ENCODE measurements around the gene AMER3. TPM values are rescaled to one million over a fixed set of nuclear protein-coding genes. Genes with fewer than 3 reads are reported as not detected.

The AMER3 gene
- total and polyA plus RNA-seq, 2 of the 4 experiments (the other 2 are of a cell fraction) = not detected

DNA sequence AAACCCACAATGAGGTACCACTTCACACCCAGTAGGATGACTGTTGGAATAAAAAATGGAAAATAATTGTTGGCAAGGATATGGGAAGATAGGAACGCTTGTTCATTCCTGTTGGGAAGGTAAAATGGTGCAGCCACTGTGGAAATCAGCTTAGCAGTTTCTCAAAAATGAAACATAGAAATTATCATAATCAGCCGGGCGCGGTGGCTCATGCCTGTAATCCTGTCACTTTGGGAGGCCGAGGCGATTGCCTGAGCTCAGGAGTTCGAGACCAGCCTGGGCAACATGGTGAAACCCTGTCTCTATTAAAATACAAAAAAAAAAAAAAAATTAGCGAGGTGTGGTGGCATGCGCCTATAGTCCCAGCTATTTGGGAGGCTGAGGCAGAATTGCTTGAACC, 23.4 kb downstream of the AMER3 start:
- in situ Hi-C loops (cut with MboI; ENCODE audit: low sequenced_read_pairs) = no loop called here
- H2AFZ ChIP-seq (replicated peaks; ENCODE audit: low read length, poor library complexity) = no peak overlapping the region
- H2AK5ac ChIP-seq (ENCODE audit: low read depth, low read length) = no peak overlapping the region
- H3K27me3 ChIP-seq (ENCODE audit: control insufficient read depth, insufficient read depth, low read length) = no peaks in the 10 kb centered on the region
- H2AK9ac ChIP-seq (replicated peaks; ENCODE audit: low read depth, low read length, poor library complexity) = no peak overlapping the region
- no peak overlapping the region for H2BK15ac ChIP-seq (ENCODE audit: low read depth, low read length)
- H2BK20ac ChIP-seq (ENCODE audit: low read depth, low read length) = no peak overlapping the region
- ATAC-seq (ENCODE audit: low read depth) (no peak), DNase-seq (no peak)
- no CpG with 5 or more reads among the region's 9 CpGs for WGBS, 2 experiments (ENCODE audit: extremely low coverage in 2 of 2, insufficient read length in 1 of 2)
- no peaks in the 10 kb centered on the region for H3K9me3 ChIP-seq (ENCODE audit: control insufficient read depth, insufficient read depth, low read length)
- intact Hi-C loops (cut with micrococcal nuclease) = no loop called here
- H4K20me1 ChIP-seq (ENCODE audit: insufficient read depth, low read length) = no peaks in the 10 kb centered on the region
- no peak overlapping the region for H4K91ac ChIP-seq (ENCODE audit: insufficient read depth, low read depth, low read length)
- no TSS peak for BruUV-seq (replicated peaks)
- H3K23ac ChIP-seq (ENCODE audit: low read depth, low read length) = no peak overlapping the region
- H2BK5ac ChIP-seq (ENCODE audit: low read depth, low read length, poor library complexity, severe bottlenecking) = no peak overlapping the region
- no peak overlapping the region for H3K27ac ChIP-seq (ENCODE audit: insufficient read depth, low read length)
- H3K4ac ChIP-seq (ENCODE audit: low read depth, low read length) = no peak overlapping the region
- H3K14ac ChIP-seq (replicated peaks; ENCODE audit: low read depth, low read length) = no peak overlapping the region
- H3K9ac ChIP-seq (ENCODE audit: low read depth, low read length) = no peak overlapping the region
- H3K4me1 ChIP-seq (ENCODE audit: control insufficient read depth, insufficient read depth, low read length) = no peaks in the 10 kb centered on the region
- H2BK120ac ChIP-seq (ENCODE audit: low read depth, low read length) = no peak overlapping the region
- CTCF ChIA-PET = no interaction called here
- no peak for TF ChIP-seq SMC3 (IDR thresholded peaks at IDR 0.05; ENCODE audit: low read depth, low read length)
- TF ChIP-seq, protein P1, sequence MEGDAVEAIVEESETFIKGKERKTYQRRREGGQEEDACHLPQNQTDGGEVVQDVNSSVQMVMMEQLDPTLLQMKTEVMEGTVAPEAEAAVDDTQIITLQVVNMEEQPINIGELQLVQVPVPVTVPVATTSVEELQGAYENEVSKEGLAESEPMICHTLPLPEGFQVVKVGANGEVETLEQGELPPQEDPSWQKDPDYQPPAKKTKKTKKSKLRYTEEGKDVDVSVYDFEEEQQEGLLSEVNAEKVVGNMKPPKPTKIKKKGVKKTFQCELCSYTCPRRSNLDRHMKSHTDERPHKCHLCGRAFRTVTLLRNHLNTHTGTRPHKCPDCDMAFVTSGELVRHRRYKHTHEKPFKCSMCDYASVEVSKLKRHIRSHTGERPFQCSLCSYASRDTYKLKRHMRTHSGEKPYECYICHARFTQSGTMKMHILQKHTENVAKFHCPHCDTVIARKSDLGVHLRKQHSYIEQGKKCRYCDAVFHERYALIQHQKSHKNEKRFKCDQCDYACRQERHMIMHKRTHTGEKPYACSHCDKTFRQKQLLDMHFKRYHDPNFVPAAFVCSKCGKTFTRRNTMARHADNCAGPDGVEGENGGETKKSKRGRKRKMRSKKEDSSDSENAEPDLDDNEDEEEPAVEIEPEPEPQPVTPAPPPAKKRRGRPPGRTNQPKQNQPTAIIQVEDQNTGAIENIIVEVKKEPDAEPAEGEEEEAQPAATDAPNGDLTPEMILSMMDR (conservative IDR thresholded peaks at IDR 0.05; ENCODE audit: low read depth, low read length) = no peak
- TF ChIP-seq CEBPB (IDR thresholded peaks at IDR 0.05; ENCODE audit: low read depth, low read length) = no peak
- TF ChIP-seq MAFK (IDR thresholded peaks at IDR 0.05; ENCODE audit: low read depth, low read length) = no peak
- TF ChIP-seq, protein P2, sequence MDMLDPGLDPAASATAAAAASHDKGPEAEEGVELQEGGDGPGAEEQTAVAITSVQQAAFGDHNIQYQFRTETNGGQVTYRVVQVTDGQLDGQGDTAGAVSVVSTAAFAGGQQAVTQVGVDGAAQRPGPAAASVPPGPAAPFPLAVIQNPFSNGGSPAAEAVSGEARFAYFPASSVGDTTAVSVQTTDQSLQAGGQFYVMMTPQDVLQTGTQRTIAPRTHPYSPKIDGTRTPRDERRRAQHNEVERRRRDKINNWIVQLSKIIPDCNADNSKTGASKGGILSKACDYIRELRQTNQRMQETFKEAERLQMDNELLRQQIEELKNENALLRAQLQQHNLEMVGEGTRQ (IDR thresholded peaks at IDR 0.05; ENCODE audit: low read depth, low read length) = no peak
- no peak for TF ChIP-seq FOS (IDR thresholded peaks at IDR 0.05; ENCODE audit: low read depth, low read length)
- TF ChIP-seq NFE2L2 (IDR thresholded peaks at IDR 0.05; ENCODE audit: low read depth, low read length) = no peak
- TF ChIP-seq MAZ (IDR thresholded peaks at IDR 0.05; ENCODE audit: borderline replicate concordance, low read depth, low read length) = no peak
- TF ChIP-seq RAD21 (IDR thresholded peaks at IDR 0.05; ENCODE audit: low read length) = no peak
- TF ChIP-seq BHLHE40 (IDR thresholded peaks at IDR 0.05; ENCODE audit: low read depth, low read length) = no peak
- no peak for TF ChIP-seq RCOR1 (IDR thresholded peaks at IDR 0.05; ENCODE audit: insufficient replicate concordance, low read length)
- TF ChIP-seq POLR2A (IDR thresholded peaks at IDR 0.05; ENCODE audit: low read depth, low read length) = no peak
- no peak for TF ChIP-seq CHD1 (IDR thresholded peaks at IDR 0.05; ENCODE audit: low read depth, low read length)
- TF ChIP-seq RFX5 (IDR thresholded peaks at IDR 0.05; ENCODE audit: low read depth, low read length) = no peak
- TF ChIP-seq, protein P3, sequence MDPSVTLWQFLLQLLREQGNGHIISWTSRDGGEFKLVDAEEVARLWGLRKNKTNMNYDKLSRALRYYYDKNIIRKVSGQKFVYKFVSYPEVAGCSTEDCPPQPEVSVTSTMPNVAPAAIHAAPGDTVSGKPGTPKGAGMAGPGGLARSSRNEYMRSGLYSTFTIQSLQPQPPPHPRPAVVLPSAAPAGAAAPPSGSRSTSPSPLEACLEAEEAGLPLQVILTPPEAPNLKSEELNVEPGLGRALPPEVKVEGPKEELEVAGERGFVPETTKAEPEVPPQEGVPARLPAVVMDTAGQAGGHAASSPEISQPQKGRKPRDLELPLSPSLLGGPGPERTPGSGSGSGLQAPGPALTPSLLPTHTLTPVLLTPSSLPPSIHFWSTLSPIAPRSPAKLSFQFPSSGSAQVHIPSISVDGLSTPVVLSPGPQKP (IDR thresholded peaks at IDR 0.05; ENCODE audit: borderline replicate concordance, low read depth, low read length) = no peak
- TF ChIP-seq MXI1 (IDR thresholded peaks at IDR 0.05; ENCODE audit: borderline replicate concordance, low read depth, low read length) = no peak
- H3K9me1 ChIP-seq (ENCODE audit: insufficient read depth, low read length) = no peaks in the 10 kb centered on the region
- no peak overlapping the region for H3K56ac ChIP-seq (ENCODE audit: extremely low read depth, insufficient read depth, low read length)
- no peak overlapping the region for H4K8ac ChIP-seq (ENCODE audit: low read depth in 2 of 2, low read length in 2 of 2)
- no peak overlapping the region for H3K4me3 ChIP-seq (ENCODE audit: insufficient read depth, low read depth, low read length)
- H3K36me3 ChIP-seq (ENCODE audit: control insufficient read depth, insufficient read depth, low read length) = no peaks in the 10 kb centered on the region
- dilution Hi-C loops (cut with HindIII; ENCODE audit: low sequenced_read_pairs, unreplicated experiment) = no loop called here
- POLR2A ChIA-PET (ENCODE audit: unreplicated experiment) = no interaction called here
- H3K79me1 ChIP-seq (ENCODE audit: low read depth in 1 of 2, low read length in 2 of 2) = no peaks in the 10 kb centered on the region
- no peak overlapping the region for H3K4me2 ChIP-seq (ENCODE audit: low read depth, low read length)
- no peak overlapping the region for H3K18ac ChIP-seq (ENCODE audit: low read depth, low read length)
- H4K5ac ChIP-seq (ENCODE audit: low read depth, low read length) = no peak overlapping the region
